ENCODE measurements around the gene IL6R. TPM values are rescaled to one million over a fixed set of nuclear protein-coding genes. Genes with fewer than 3 reads are reported as not detected.
A peak's percentile ranks its signal among the peaks of the same experiment; 100 is the strongest.

IL6R gene
- total RNA-seq, 3 donors from 2014 or later: 23.6 to 26.8 (median 24.0) TPM

DNA sequence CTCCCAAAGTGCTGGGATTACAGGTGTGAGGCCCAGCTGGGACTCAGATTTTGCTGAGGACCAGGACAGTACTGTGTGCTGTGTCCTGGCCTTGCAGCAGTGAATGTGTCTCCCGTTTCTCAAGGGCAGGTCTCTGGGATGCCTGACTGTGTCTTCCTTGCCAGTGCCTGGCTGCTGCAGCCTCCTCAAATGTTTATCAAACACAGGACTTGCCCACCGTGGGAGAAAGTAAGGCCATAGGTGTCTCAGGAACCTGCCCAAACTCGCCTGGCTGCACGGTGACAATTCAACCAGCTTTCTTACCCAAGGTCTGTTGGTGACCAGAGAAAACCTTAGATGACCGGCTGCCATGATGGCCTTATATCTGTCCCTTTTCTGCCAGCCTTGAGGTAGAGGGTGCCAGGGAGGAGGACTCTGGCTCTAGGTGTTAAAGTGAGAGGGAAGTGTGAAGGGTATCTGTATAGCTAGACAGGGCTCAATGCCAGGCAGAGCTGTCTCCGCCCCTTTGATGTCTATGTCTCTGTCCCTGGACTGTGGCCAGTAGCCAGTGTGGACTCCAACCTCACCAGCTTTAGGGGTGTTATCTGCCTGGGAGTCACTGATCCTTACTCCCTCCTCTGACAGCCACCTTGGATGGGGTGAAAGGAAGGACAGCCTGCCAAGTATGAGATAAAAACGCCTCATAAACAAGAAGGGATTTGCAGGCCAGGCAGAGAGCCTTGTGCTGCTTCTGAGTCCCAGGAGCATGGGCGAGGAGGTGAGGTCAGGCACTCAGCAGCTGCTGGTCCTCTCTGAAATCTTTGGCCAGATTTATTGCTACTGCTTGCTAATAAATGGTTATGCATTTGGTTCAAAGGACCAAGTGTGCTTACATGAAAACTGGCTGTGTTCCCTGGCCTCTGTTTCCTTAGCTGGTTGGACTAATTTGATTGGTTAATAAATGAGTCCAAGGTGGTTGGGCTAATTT, 22.3 kb downstream of the IL6R start:
- intact Hi-C loops (cut with DNase I; ENCODE audit: low total_unique reads): no loop called here
- H3K4me3 ChIP-seq: no peak overlapping the region

DNA sequence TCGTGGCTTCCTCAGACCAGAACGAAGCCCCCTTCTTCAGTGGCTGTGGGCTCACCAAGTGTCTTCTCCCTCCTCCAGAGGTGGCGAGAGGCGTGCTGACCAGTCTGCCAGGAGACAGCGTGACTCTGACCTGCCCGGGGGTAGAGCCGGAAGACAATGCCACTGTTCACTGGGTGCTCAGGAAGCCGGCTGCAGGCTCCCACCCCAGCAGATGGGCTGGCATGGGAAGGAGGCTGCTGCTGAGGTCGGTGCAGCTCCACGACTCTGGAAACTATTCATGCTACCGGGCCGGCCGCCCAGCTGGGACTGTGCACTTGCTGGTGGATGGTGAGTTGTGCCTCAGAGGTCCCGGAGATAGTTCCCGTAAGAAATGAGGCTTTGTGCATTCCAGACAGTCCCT, 24.0 kb downstream of the IL6R start:
- no peak for DNase-seq (ENCODE audit: low spot score in 2 of 2)
- Histone ChIP-seq H3K27ac (peak overlapping the region; percentile 45), H3K27me3 (no peaks in the 10 kb centered on the region), H3K36me3 (no peaks in the 10 kb centered on the region), H3K9me3 (no peaks in the 10 kb centered on the region), H3K4me1 (peaks cover 0 to 8% of the 10 kb centered on the region in 2 donors), H3K4me3 (no peak overlapping the region)
- intact Hi-C loops (cut with DNase I; ENCODE audit: low total_unique reads): no loop called here
- TF ChIP-seq, protein P1, sequence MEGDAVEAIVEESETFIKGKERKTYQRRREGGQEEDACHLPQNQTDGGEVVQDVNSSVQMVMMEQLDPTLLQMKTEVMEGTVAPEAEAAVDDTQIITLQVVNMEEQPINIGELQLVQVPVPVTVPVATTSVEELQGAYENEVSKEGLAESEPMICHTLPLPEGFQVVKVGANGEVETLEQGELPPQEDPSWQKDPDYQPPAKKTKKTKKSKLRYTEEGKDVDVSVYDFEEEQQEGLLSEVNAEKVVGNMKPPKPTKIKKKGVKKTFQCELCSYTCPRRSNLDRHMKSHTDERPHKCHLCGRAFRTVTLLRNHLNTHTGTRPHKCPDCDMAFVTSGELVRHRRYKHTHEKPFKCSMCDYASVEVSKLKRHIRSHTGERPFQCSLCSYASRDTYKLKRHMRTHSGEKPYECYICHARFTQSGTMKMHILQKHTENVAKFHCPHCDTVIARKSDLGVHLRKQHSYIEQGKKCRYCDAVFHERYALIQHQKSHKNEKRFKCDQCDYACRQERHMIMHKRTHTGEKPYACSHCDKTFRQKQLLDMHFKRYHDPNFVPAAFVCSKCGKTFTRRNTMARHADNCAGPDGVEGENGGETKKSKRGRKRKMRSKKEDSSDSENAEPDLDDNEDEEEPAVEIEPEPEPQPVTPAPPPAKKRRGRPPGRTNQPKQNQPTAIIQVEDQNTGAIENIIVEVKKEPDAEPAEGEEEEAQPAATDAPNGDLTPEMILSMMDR (IDR thresholded peaks at IDR 0.05): no peak
- TF ChIP-seq POLR2A (IDR thresholded peaks at IDR 0.05) (no peak), POLR2AphosphoS5 (IDR thresholded peaks at IDR 0.05) (no peak)

More for the DNA sequence above, 22.3 kb downstream of the IL6R start:
- H3K9me3 ChIP-seq: no peaks in the 10 kb centered on the region
- peaks cover 3 to 21% of the 10 kb centered on the region in 2 donors for H3K4me1 ChIP-seq
- no peaks in the 10 kb centered on the region for H3K27me3 ChIP-seq
- H3K36me3 ChIP-seq: no peaks in the 10 kb centered on the region
- TF ChIP-seq POLR2AphosphoS5 (IDR thresholded peaks at IDR 0.05) (no peak), POLR2A (IDR thresholded peaks at IDR 0.05) (no peak)
- TF ChIP-seq, protein P1 (IDR thresholded peaks at IDR 0.05): no peak
- no peak for DNase-seq (ENCODE audit: low spot score in 2 of 2)
- peak overlapping the region; percentile 72 to 77 for H3K27ac ChIP-seq

DNA sequence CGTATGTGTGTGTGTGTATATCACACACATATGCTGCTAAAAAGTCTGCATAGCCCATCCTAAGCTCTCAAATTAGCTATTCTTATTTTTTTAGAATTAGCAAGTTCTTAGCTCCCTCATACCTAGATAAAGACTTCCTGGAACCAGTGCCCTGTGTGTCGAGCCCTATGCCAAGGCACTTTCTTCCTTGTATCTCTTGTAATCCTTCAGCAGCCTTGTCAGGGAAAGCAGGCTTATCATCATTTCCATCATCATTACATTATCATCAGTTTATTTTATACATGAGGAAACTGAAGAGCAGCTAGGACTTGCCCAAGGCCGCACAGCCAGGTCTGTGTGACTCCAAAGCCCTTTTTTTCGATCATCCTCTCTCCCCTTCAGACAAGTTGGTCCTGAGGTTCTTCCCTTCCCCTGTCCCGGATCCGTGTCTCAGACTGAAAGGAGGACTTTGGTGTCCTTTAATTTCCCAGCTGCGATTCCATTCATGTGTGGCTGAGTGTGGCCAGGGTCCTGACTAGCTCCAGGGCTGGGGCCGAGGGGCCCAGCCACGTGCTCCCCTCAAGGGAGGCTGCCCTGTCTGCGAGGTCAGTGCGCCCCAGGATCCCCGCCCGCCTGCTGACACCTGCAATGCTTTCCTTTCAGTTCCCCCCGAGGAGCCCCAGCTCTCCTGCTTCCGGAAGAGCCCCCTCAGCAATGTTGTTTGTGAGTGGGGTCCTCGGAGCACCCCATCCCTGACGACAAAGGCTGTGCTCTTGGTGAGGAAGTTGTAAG, 24.9 kb downstream of the IL6R start:
- H3K4me1 ChIP-seq: peaks cover 0 to 5% of the 10 kb centered on the region in 2 donors

DNA sequence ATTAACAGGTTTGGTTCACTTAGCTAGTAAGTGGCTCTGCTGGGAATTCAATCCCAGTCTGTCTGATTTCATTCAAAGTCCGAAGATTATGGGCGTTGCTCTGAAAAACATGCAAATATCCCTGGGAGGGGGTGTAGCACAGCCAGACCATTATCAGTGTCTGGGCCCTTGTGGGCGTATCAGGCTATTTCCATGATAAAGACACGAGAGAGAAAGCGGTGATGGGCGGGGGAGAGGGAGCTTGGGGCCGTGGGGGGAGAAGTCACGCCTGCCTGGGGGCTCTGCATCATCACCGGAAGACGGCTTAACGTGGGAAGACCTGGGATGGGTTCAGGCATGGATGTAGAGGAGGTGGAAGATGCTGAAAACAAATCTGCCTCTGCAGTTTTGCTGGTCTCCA, 25.8 kb downstream of the IL6R start:
- intact Hi-C loops (cut with DNase I; ENCODE audit: low total_unique reads): loop anchor here (5.0 kb wide), 1 partner anchor 1706 kb away; no protein-coding TSS in a partner anchor
- no peaks in the 10 kb centered on the region for H3K36me3 ChIP-seq
- no peak overlapping the region for H3K4me3 ChIP-seq
- no peak for DNase-seq (ENCODE audit: low spot score in 2 of 2)
- H3K9me3 ChIP-seq: no peaks in the 10 kb centered on the region
- TF ChIP-seq POLR2AphosphoS5 (IDR thresholded peaks at IDR 0.05) (no peak), POLR2A (IDR thresholded peaks at IDR 0.05) (no peak)
- TF ChIP-seq, protein P1 (IDR thresholded peaks at IDR 0.05): no peak
- H3K4me1 ChIP-seq: peaks cover 0 to 5% of the 10 kb centered on the region in 2 donors
- peak overlapping the region in 1 of 2 donors; percentile 21 for H3K27ac ChIP-seq
- no peaks in the 10 kb centered on the region for H3K27me3 ChIP-seq

More for the DNA sequence above, 24.9 kb downstream of the IL6R start:
- TF ChIP-seq POLR2AphosphoS5 (IDR thresholded peaks at IDR 0.05) (no peak), POLR2A (IDR thresholded peaks at IDR 0.05) (no peak)
- TF ChIP-seq, protein P1 (IDR thresholded peaks at IDR 0.05): no peak
- DNase-seq (ENCODE audit: low spot score in 2 of 2): no peak
- Histone ChIP-seq H3K27ac (peak overlapping the region; percentile 17 to 45), H3K36me3 (no peaks in the 10 kb centered on the region), H3K9me3 (no peaks in the 10 kb centered on the region), H3K27me3 (no peaks in the 10 kb centered on the region), H3K4me3 (no peak overlapping the region)
- intact Hi-C loops (cut with DNase I; ENCODE audit: low total_unique reads): loop anchor here (5.0 kb wide), 1 partner anchor 1707 kb away; no protein-coding TSS in a partner anchor
